GM18498 (cell line): ENCODE measurements around the gene ANAPC1.
A peak's percentile ranks its signal among the peaks of the same experiment; 100 is the strongest.
"Not testable (repeated sequence)": the region's sequence is repeated elsewhere in the genome, so short reads cannot be mapped to it uniquely, and the experiment has no call there.

Experiments
- ATAC-seq: cut with Tn5 transposase; IDR thresholded peaks from one replicate; pipeline ENCODE4 v1.9.1; 2021; ENCODE audit warnings: mild to moderate bottlenecking, moderate library complexity; ENCODE audit not compliant: unreplicated experiment

Gene ANAPC1

DNA sequence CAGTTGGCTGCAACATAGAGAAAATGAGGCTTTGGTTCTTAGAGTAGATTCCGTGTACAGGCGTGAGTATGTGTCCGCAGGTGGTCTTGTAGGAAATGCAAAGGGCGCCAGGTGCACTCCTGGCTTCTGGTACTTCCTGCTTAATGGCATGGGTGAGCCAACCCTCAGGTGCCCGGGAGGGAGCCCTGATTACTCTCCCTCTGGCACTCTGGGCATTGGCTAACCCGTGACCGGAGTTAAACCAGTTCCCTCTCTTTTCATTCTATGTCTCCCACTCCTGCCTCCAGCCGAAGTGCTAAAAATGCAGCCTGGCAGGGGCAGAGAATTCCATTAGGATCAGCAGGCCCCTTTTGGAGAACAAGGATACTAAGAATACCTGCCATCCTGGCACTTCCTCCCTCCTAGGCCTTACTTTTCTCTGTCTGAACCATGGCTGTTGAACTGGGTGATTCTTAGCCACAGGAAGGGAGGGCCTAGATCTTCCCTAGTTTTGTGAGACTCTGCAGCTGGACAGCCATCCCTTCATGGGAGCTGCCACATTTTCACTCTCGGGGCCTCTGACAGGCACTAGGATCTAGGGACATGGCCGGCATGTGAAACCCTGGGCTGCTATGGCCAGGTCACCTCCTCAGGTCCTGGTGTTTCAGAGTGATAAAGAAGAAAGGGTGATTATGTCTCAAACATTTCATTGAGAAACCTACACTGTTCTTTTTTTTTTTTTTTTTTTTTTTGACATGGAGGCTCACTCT is 20.9 kb upstream of the ANAPC1 start:
- no peak for ATAC-seq

DNA sequence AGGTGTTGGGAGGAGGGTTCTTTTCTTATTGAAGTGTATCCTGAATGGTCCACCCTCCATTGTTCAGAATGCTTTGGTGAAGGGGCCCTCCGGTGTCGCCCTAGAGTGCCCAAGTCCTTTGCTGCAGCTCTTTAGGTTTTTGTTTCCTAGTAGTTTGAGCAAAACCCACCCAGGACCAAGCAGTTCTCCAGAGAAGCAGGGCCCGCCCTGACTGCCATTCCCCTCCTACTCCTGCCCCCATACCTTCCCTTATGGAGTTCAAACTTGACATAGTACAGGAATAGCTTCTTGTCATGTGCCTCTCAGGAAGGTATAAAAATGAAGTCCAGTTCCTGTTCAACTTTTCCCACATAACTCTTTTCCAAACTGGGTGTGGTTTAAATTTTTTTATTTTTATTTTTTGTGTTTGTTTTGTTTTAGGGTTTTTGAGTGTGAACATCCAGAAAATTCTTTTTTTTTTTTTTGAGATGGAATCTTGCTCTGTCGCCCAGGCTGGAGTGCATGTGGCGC is 20.0 kb upstream of the ANAPC1 start:
- ATAC-seq: no peak

GRCh38 chr2:111903516-111903915 is 19.5 kb upstream of the ANAPC1 start:
- no peak for ATAC-seq

DNA sequence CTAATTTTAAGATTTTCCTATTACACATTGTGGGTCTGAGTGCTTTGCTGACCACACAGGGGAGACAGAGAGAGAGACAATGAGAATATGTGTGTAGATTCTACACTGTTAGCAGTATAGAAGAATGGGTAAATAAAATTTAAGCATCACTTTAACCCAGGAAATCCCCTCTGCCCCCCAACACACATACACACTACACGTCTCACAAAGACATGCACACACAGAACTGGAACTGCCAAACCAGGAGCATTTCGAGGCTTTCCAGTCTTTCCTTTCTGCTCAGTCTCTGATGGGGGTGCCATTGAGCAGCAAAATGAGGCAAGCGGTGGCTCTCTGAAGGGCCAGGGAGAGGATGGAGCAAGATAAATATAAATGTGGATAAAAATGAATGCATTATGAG is 16.9 kb upstream of the ANAPC1 start:
- no peak for ATAC-seq

- ATAC-seq: peak; percentile 29
Observed at GRCh38 chr2:111898703-111899514, 14.9 kb upstream of the ANAPC1 start.

DNA sequence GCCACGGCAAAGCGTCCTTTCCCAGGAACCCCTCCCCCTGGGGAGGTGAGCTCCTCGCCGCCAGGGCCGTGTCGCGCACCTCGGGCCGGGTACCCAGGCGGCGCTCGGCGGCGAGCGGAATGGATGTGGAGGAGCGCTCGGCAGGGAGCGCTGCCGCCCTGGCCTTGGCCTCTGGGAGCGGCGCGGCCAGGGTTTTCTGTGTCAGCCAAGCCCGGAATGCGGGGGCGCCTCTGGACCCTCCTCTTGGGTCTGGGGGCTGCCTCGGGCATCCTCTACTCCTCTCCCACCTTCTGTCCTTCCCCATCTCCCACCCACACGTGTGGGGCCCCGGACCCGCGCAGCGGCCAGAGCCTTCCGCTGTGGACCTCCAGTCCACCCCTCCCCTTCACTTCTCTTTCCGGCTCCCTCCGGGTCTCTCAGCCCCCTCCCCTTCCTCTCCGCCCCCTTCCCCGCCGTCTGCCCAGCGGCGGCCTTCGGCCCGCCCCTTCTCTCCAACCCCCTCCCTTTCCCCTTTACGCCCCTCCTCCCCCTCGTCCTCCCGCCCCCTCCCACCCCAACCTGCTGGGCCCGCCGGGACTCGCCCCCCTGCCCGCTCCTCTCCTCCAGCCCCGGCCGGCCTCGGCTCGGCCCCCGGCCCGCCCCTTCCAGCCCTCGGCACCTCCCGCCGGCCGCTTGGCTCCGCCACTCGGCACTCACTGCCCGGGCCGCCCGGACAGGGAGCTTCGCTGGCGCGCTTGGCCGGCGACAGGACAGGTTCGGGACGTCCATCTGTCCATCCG is 14.1 kb upstream of the ANAPC1 start, which contains the start of gene MERTK:
TSS of gene MERTK (plus strand) at position 684 of the 779 bp plus-strand sequence. CDS start 129 bp downstream, outside the sequence.
- peak; percentile 69 for ATAC-seq

- no peak for ATAC-seq
Observed at GRCh38 chr2:111897630-111897923, 13.6 kb upstream of the ANAPC1 start.

- no peak for ATAC-seq
Observed at GRCh38 chr2:111896576-111896975, 12.6 kb upstream of the ANAPC1 start.

- ATAC-seq: no peak
Observed at GRCh38 chr2:111896024-111896423, 12.0 kb upstream of the ANAPC1 start.

GRCh38 chr2:111884592-111884964 is 585 bp upstream of the ANAPC1 start:
- peak; percentile 10 for ATAC-seq

GRCh38 chr2:111872806-111873205 is 11.2 kb downstream of the ANAPC1 start:
- ATAC-seq: not testable (repeated sequence)

DNA sequence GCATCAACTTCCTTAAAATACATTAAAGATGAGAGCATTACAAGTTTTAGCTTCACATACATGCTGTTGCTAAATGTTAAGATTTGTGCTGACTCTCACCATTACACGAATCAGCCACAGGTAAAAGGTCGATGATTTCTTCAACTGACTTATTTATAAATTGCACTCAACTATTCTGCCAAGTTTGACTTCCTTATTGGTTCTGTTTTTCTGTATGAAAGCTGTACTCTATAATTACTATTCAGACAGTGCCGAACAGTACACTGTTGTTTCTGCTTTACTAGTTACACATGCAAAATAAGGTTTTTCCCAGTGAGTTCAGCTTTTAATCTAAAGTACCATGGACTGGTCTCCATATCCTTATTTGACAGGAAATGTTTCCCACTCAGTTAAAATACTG is 18.9 kb downstream of the ANAPC1 start:
- ATAC-seq: not testable (repeated sequence)

GRCh38 chr2:111860005-111860404 is 24.0 kb downstream of the ANAPC1 start:
- ATAC-seq: not testable (repeated sequence)

DNA sequence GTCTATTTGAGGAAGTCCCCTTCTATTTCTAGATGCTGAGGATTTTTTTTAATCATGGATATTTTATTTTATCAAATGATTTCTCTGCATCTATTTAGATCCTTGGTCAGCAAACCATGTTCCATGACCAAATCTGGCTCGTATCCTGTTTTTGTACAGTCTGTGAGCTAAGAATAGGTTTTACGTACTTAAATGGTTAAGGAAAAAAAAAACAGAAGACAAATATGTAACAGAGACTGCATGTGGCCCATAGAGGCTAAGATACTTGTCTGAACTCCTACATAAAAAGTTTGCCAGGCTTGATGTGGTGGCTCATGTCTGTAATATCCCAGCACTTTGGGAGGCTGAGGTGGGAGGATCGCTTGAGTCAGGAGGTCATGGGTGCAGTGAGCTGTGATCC is 31.4 kb downstream of the ANAPC1 start:
- ATAC-seq: not testable (repeated sequence)

GRCh38 chr2:111850646-111851045 is 33.3 kb downstream of the ANAPC1 start:
- ATAC-seq: not testable (repeated sequence)

DNA sequence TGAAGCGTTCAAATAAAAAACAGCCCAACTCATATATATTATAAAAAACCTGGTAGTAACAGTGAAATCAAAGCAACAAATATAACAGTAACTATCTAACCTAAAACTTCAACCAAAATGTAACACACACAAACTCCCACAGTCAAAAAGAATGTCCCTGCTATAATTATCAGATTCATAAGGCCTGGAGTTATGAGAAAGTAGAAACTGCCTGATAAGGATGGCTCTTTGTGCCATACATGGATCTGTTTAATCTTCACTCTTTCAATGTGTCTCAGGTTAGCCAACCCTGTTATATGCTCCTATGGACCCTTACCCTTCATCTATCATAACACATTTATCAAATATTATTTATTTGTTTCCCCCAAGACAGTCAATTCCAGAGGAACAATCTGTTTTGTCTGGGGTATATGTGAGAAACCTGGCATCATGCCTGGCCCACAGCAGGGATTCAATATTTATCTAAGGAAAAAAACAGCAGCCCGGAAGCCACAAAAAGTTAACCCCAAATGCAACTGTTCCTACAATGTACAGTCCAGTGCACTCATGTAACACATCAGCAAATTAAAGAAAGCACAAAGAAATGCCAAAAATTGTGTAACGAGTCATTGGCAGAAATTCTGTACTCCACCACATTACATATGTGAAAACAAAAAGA is 44.2 kb downstream of the ANAPC1 start:
- ATAC-seq: not testable (repeated sequence)

- not testable (repeated sequence) for ATAC-seq
Observed at GRCh38 chr2:111838992-111839391, 45.0 kb downstream of the ANAPC1 start.

GRCh38 chr2:111834221-111834620 is 49.8 kb downstream of the ANAPC1 start:
- ATAC-seq: not testable (repeated sequence)

DNA sequence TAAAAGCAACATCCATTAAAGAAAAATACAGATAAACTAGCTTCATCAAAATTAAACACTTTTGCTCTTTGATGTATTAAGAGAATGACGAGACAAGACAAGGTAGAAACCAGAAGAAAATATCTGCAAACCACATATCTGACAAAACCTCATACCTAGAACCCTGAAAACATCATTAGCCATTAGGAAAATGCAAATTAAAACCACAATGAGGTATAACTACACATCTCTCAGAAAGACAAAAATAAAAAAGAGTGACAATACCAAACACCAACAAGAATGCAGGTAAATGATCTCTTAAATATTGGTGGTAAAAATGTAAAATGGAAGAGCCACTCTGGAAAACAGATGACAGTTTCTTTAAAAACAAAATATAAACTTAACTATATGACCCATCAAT is 53.5 kb downstream of the ANAPC1 start:
- ATAC-seq: peak; percentile 85

DNA sequence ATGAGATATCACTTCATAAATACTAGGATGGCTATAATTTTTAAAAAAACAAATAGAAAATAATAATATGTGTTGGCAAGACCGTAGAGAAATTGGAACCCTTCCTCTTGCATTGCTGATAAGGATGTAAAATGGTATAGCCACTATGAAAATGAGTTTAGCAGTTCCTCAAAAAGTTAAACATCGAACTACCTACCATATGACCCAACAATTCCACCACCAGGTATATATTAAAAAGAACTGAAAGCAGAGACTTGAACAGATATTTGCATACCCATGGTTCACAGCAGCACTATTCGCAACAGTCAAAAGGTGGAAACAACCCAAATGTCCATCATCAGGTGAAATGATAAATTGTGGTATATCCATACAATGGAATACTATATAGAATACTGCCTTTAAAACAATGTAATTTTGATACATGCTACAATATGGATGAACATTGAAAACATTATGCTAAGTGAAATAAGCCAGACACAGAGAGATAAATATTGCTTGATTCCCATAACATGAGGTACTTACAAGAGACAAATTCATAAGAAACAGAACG is 55.7 kb downstream of the ANAPC1 start:
- ATAC-seq: not testable (repeated sequence)
